ENCODE measurements around the gene PKP4. TPM values are rescaled to one million over a fixed set of nuclear protein-coding genes. Genes with fewer than 3 reads are reported as not detected.
A peak's percentile ranks its signal among the peaks of the same experiment; 100 is the strongest.

PKP4 gene
- total RNA-seq, 1 experiment from 2014 or later: 62.8 TPM

DNA sequence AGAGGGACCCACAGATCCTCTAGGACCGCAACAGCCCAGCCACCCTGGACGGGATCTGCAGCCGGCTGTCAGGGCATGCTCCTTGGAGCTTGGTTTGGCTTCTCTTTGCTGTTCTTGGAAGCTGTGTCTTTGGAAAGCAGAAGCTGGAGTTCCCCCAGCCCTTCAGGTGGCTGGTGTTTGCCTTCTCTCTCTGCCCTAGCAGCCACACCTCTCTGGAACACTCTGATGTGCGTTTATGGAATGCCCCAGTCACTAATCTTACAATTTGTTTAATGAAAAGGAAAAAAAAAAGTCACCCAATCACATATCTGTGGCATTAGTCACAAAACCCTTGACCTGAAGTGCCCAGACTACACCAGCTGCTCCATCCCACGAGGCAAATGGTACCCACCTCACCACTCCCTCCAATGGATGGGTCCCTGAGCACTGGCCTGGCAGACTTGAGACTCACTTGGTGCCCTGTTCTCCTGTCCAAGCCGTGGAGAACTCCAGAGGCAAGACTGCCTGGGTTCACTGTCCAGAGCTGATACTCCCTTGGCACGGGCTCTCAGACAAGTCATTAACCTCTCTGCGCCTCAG is 268.1 kb downstream of the PKP4 start:
- no peak overlapping the region for H3K27ac ChIP-seq
- peaks cover 42% of the 10 kb centered on the region for H3K4me1 ChIP-seq
- no peaks in the 10 kb centered on the region for H3K27me3 ChIP-seq
- H3K36me3 ChIP-seq: no peaks in the 10 kb centered on the region
- DNase-seq: peak; percentile 38 to 44
- peak overlapping the region; percentile 1; the same call in 1 of the 2 replicates for H3K4me3 ChIP-seq
- no peaks in the 10 kb centered on the region for H3K9me3 ChIP-seq (replicated peaks)

DNA sequence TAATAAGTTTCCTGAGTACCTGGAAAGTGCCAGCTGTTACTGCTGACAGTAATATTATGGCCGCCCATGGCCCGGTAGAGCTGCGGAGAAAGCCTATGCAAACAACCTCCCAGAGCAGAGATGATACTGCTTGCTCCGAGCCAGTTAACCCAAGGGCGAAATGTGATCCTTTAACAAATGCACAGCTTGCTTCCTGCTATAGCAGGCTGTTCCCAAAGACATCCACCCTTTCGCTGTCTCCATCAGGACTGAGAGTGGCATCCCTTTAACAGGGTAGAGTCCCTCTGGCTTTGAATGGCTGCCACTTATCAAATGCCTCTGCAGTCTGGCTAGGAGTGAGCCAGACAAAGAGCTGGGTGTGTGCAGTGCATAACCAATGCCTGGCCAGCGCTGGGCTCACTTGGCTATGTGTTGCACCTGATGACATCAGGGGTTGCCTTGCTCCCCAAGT is 268.7 kb downstream of the PKP4 start:
- Histone ChIP-seq H3K27me3 (no peaks in the 10 kb centered on the region), H3K4me1 (peaks cover 41% of the 10 kb centered on the region), H3K9me3 (replicated peaks) (no peaks in the 10 kb centered on the region), H3K4me3 (peak overlapping the region; percentile 1; the same call in 1 of the 2 replicates), H3K27ac (no peak overlapping the region), H3K36me3 (no peaks in the 10 kb centered on the region)
- peak; percentile 48 to 74 for DNase-seq

DNA sequence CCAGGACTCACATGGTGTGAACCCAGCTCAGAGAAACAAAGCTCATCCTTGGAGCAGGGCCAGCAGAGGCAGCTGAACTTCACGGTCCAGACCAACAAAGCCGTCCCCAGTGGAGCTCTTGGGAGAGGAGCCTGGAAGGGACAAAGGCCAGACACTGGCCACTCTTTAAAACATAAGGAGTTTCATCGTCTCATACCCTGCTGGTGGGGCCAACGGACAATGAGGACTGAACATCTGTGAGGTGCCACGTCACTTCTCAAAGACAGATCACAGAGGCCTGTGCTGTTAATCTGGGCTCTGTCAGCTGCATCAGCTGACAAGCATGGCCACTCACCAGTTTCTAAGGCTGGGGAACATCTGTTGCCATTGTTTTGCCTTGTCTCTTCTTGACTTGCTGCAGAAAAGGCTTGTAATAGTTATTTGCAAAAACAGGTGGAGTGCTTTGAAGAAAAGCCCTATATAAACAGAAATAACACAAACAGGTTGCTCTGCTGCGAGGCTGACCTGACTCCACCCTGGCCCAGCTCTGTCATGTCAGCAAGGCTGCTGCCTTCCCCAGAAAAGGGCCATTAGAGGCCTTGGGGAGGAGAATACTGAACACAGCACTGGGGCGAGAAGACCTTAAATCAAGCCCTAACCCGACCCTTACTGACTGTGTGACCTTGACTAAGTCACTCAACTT is 270.3 kb downstream of the PKP4 start:
- H3K4me3 ChIP-seq: no peak overlapping the region
- H3K4me1 ChIP-seq: peaks cover 39% of the 10 kb centered on the region
- DNase-seq: peak; percentile 75 to 88
- no peaks in the 10 kb centered on the region for H3K27me3 ChIP-seq
- H3K27ac ChIP-seq: peak overlapping the region; percentile 66
- H3K36me3 ChIP-seq: no peaks in the 10 kb centered on the region
- no peaks in the 10 kb centered on the region for H3K9me3 ChIP-seq (replicated peaks)

DNA sequence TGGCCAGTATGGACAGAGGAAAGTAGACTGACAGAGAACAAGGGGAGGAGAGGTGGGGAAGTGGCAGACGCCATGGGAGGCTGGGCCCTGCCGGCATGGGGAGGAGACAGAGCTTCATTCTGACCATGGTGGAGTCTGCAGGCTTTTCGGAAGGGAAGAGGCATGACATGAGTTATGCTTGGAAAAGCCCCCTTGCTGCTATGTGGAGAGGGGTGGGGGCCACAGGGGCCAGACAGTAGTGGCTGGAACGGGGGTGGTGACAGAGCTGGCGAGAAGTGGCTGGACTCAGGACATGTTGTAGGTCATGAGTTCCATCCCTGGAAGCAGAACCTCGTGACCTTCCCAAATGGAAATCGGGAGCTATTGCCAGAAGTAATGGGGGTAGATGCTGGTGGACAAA is 271.7 kb downstream of the PKP4 start:
- DNase-seq: no peak
- Histone ChIP-seq H3K27me3 (no peaks in the 10 kb centered on the region), H3K4me3 (no peak overlapping the region), H3K36me3 (no peaks in the 10 kb centered on the region), H3K27ac (no peak overlapping the region), H3K4me1 (peaks cover 39% of the 10 kb centered on the region), H3K9me3 (replicated peaks) (no peaks in the 10 kb centered on the region)

DNA sequence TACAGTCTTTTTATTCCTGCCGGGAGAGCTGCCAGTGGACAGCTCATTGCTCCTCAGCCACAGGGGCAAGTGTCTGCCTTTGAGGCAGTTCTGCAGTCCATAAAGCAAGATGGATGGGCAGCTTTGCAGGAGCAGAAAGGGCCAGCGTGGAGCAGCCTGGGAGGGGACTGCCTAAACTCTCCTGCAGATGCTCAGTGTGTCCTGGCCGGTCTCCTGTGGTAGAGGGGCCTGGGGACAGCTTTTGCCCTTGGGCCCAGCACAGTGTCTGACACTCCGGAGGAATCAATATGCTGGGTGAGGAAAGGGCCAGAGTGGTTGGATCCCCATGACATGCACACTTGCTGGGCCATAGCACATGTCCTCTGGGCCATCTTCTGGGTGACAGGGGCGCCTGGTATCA is 272.7 kb downstream of the PKP4 start:
- Histone ChIP-seq H3K27ac (no peak overlapping the region), H3K4me1 (peaks cover 29% of the 10 kb centered on the region)
- DNase-seq: no peak

DNA sequence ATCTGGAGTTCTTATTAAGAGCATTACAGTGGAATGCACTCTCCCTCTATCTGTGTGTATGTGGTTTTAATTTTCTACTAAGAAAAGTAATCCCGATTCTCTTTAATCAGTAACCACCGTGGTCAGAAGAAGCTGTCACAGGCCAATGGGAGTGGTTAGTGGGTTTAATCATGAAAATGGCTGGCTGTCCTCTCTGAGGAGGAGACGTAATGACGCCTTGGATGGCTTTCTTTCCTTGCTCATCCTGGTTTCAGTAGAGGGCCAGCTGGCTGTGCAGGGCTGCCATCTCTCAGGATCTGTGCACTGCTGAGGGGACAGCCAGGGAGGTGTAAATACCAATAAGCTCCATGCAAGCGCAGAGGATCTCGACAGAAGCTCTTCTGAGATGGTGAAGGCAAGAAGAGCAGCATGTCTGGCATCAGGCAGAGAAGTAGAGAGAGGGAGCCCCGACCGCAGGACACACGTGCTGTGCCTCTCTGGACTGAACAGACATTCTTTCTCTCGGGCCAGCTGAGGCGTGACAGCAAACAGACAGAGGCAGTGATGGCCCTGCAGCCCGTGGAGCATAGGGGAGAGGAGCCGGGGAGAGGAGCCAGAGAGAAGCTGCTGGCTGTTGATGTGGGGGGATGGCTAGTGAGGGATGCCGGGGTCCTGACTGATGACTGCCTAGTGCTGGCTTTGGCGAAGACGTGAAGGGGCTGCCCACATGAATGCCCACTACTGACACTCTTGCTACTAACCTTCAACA is 273.3 kb downstream of the PKP4 start:
- Histone ChIP-seq H3K27me3 (no peaks in the 10 kb centered on the region), H3K4me1 (peaks cover 23% of the 10 kb centered on the region), H3K4me3 (no peak overlapping the region), H3K9me3 (replicated peaks) (no peaks in the 10 kb centered on the region), H3K27ac (no peak overlapping the region), H3K36me3 (no peaks in the 10 kb centered on the region)
- no peak for DNase-seq

More for the DNA sequence above, 272.7 kb downstream of the PKP4 start:
- H3K27me3 ChIP-seq: no peaks in the 10 kb centered on the region
- no peak overlapping the region for H3K4me3 ChIP-seq
- H3K9me3 ChIP-seq (replicated peaks): no peaks in the 10 kb centered on the region
- no peaks in the 10 kb centered on the region for H3K36me3 ChIP-seq

DNA sequence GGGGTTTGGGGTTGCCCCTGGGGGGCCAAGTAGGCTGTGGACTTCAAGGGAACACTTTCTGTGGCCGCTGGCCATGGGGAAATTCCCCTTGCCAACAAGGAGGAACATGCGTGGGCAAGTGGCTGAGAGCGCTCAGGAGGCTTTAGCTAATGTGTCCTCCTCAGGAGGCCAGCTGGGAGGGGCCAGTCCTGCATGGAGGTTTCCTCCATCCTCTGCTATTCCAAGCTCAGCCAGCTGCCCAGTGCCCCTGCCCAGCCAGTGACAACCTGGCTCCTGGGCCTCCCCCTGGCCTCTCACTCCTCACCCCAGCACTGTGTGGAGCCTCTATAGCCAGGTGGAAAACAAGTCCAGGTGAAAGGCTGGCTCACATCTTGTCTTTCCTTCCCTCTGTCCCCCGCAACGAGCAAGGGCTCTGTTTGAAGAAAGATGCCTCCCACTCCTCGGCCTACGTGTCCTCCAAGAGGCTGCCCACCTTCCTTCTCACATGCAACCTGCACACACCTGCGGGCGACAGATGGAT is 273.9 kb downstream of the PKP4 start:
- Histone ChIP-seq H3K4me1 (peaks cover 18% of the 10 kb centered on the region), H3K27me3 (no peaks in the 10 kb centered on the region), H3K9me3 (replicated peaks) (no peaks in the 10 kb centered on the region), H3K4me3 (no peak overlapping the region), H3K36me3 (no peaks in the 10 kb centered on the region), H3K27ac (no peak overlapping the region)
- DNase-seq: no peak

DNA sequence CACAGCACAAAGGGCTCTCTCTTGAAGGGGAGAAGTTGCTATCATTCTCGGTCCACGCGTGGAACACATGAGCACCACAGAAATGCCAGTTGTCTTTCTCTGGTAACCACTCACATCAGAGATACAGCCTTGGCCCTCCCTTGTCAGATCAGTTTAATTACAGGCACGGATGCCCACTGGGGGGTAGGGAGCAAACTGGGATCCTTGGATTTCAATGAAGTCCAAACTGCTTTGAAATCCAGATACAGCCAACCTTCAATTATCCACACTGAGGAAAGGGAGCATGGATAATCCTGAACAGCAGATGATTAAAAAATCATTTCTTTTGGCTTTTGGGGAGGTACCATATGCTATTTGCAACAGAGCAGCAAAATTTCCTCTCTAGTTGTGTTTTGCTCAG is 274.6 kb downstream of the PKP4 start:
- peaks cover 13% of the 10 kb centered on the region for H3K4me1 ChIP-seq
- H3K36me3 ChIP-seq: no peaks in the 10 kb centered on the region
- no peaks in the 10 kb centered on the region for H3K27me3 ChIP-seq
- no peaks in the 10 kb centered on the region for H3K9me3 ChIP-seq (replicated peaks)
- no peak overlapping the region for H3K27ac ChIP-seq
- no peak for DNase-seq
- H3K4me3 ChIP-seq: no peak overlapping the region

Other genes with a start within 250 kb of the PKP4 start
- gene CCDC148, start 199 bp upstream of the PKP4 start, total RNA-seq (2014; rRNA removed; shearing (Covaris generic)): 0.49 and 0.53 TPM in 2 replicates

Measured in SJCRH30 (cell line).